Lower leg skin (tissue), 3 donors: Measurements from ENCODE around the gene HSDL1.

Source experiments
- CTCF ChIP-seq, 3 donors: fragments of 450-650 bp; IDR thresholded peaks; one replicate each; pipeline ENCODE4 v1.5.1; 2016; ENCODE audit warnings: antibody characterized with exemption in 3 of 3, mild to moderate bottlenecking in 3 of 3, moderate library complexity in 2 of 3
- POLR2A ChIP-seq, 2 donors: fragments of 450-650 bp; IDR thresholded peaks; one replicate each; pipeline ENCODE4 v1.6.1; 2016 to 2017; ENCODE audit warnings: antibody characterized with exemption in 2 of 2, mild to moderate bottlenecking in 1 of 2, moderate library complexity in 1 of 2

- TF ChIP-seq POLR2A (IDR thresholded peaks at IDR 0.05) (no peak), CTCF (IDR thresholded peaks at IDR 0.05) (no peak)
Measured at GRCh38 chr16:84176192-84177053, 31.4 kb upstream of the HSDL1 start.
